DND-41 (cell line): ENCODE data around the gene CACNA1D.

Source experiments
- CTCF ChIP-seq: IDR thresholded peaks from 2 replicates; pipeline ENCODE4 v1.5.1; 2012; ENCODE audit warnings: borderline replicate concordance, low read length, moderate library complexity, mild to moderate bottlenecking; ENCODE audit not compliant: poor library complexity, severe bottlenecking; ENCODE audit errors: extremely low read depth
- EZH2 ChIP-seq: IDR thresholded peaks from 3 replicates; pipeline ENCODE4 v1.6.1; 2012; ENCODE audit warnings: borderline replicate concordance, low read depth, mild to moderate bottlenecking, moderate library complexity, low read length, inconsistent platforms; ENCODE audit not compliant: severe bottlenecking

- TF ChIP-seq CTCF (no peak), EZH2 (no peak)
These were observed 134.4 kb downstream of the CACNA1D start for GRCh38 chr3:53628536-53629401.
